ENCODE results near the gene TEPSIN.

TEPSIN gene

GRCh38 chr17:81276781-81277180 is 37.9 kb upstream of the TEPSIN start:
- Histone ChIP-seq H3K9ac (ENCODE audit: low read length) (no peak overlapping the region), H3K4me3 (ENCODE audit: insufficient read depth, low read length, poor library complexity, severe bottlenecking) (no peak overlapping the region), H2AFZ (ENCODE audit: low read depth, low read length, severe bottlenecking) (no peak overlapping the region), H3K9me3 (ENCODE audit: insufficient read depth, low read length) (no peaks in the 10 kb centered on the region), H4K20me1 (ENCODE audit: low read depth, low read length) (no peaks in the 10 kb centered on the region), H3F3A (ENCODE audit: insufficient read depth) (no peaks in the 10 kb centered on the region), H3K27me3 (ENCODE audit: low read length) (no peaks in the 10 kb centered on the region), H3K9me2 (replicated peaks; ENCODE audit: insufficient read depth, low read length) (no peaks in the 10 kb centered on the region), H3K27ac (ENCODE audit: low read depth, low read length) (no peak overlapping the region), H3K4me2 (ENCODE audit: low read depth, low read length, poor library complexity, severe bottlenecking) (no peak overlapping the region), H3K36me3 (ENCODE audit: low read length) (no peaks in the 10 kb centered on the region), H3K79me2 (ENCODE audit: insufficient read depth, low read length) (no peaks in the 10 kb centered on the region)
- TF ChIP-seq CTCF (IDR thresholded peaks at IDR 0.05; ENCODE audit: insufficient read depth, low read length, poor library complexity, severe bottlenecking) (no peak), EZH2phosphoT487 (conservative IDR thresholded peaks at IDR 0.05; ENCODE audit: low read length) (no peak)

- H3K79me2 ChIP-seq (ENCODE audit: insufficient read depth, low read length), result no peaks in the 10 kb centered on the region
- H3K9me2 ChIP-seq (replicated peaks; ENCODE audit: insufficient read depth, low read length), result no peaks in the 10 kb centered on the region
- no peaks in the 10 kb centered on the region for H4K20me1 ChIP-seq (ENCODE audit: low read depth, low read length)
- no peak overlapping the region for H3K4me2 ChIP-seq (ENCODE audit: low read depth, low read length, poor library complexity, severe bottlenecking)
- no peaks in the 10 kb centered on the region for H3K9me3 ChIP-seq (ENCODE audit: insufficient read depth, low read length)
- no peak overlapping the region for H3K9ac ChIP-seq (ENCODE audit: low read length)
- no peak overlapping the region for H2AFZ ChIP-seq (ENCODE audit: low read depth, low read length, severe bottlenecking)
- H3K36me3 ChIP-seq (ENCODE audit: low read length), result no peaks in the 10 kb centered on the region
- no peaks in the 10 kb centered on the region for H3F3A ChIP-seq (ENCODE audit: insufficient read depth)
- H3K27ac ChIP-seq (ENCODE audit: low read depth, low read length), result no peak overlapping the region
- H3K27me3 ChIP-seq (ENCODE audit: low read length), result no peaks in the 10 kb centered on the region
- no peak overlapping the region for H3K4me3 ChIP-seq (ENCODE audit: insufficient read depth, low read length, poor library complexity, severe bottlenecking)
- TF ChIP-seq CTCF (IDR thresholded peaks at IDR 0.05; ENCODE audit: insufficient read depth, low read length, poor library complexity, severe bottlenecking) (no peak), EZH2phosphoT487 (conservative IDR thresholded peaks at IDR 0.05; ENCODE audit: low read length) (no peak)
These were observed 35.6 kb upstream of the TEPSIN start for GRCh38 chr17:81274471-81274855.

GRCh38 chr17:81273698-81274470 is 35.0 kb upstream of the TEPSIN start:
- no peak overlapping the region for H3K4me2 ChIP-seq (ENCODE audit: low read depth, low read length, poor library complexity, severe bottlenecking)
- H3K9me3 ChIP-seq (ENCODE audit: insufficient read depth, low read length), result no peaks in the 10 kb centered on the region
- H2AFZ ChIP-seq (ENCODE audit: low read depth, low read length, severe bottlenecking), result no peak overlapping the region
- H3K79me2 ChIP-seq (ENCODE audit: insufficient read depth, low read length), result no peaks in the 10 kb centered on the region
- no peak overlapping the region for H3K9ac ChIP-seq (ENCODE audit: low read length)
- H3K4me3 ChIP-seq (ENCODE audit: insufficient read depth, low read length, poor library complexity, severe bottlenecking), result no peak overlapping the region
- H3K27me3 ChIP-seq (ENCODE audit: low read length), result no peaks in the 10 kb centered on the region
- H3K9me2 ChIP-seq (replicated peaks; ENCODE audit: insufficient read depth, low read length), result no peaks in the 10 kb centered on the region
- no peaks in the 10 kb centered on the region for H3K36me3 ChIP-seq (ENCODE audit: low read length)
- no peaks in the 10 kb centered on the region for H3F3A ChIP-seq (ENCODE audit: insufficient read depth)
- no peaks in the 10 kb centered on the region for H4K20me1 ChIP-seq (ENCODE audit: low read depth, low read length)
- H3K27ac ChIP-seq (ENCODE audit: low read depth, low read length), result no peak overlapping the region
- TF ChIP-seq EZH2phosphoT487 (conservative IDR thresholded peaks at IDR 0.05; ENCODE audit: low read length) (no peak), CTCF (IDR thresholded peaks at IDR 0.05; ENCODE audit: insufficient read depth, low read length, poor library complexity, severe bottlenecking) (no peak)
